GM18499 (cell line): Measurements from ENCODE around the gene OR5H1.

ENCODE experiments used
- ATAC-seq: cut with Tn5 transposase; IDR thresholded peaks from one replicate; pipeline ENCODE4 v1.9.1; 2021; ENCODE audit warnings: moderate number of reproducible peaks; ENCODE audit not compliant: insufficient read depth, unreplicated experiment

Gene OR5H1

DNA sequence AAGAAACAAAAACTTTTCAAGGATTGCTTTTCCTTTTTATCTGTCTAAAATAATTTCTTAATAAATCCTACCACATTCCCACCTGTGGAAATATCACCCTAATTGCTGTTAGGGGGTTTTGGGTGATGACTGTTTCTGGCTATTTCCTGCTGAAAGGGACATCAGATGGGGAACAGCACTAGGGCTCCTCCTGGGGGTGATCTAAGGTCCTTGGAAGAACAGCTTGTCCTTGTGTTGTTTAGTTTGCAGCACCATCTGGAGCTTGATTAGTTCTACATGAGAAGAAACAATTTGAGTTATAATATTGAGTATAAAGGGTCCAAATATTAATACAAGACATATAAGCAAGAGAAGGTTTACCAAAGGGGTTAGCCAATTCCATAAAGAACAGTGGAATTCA lies 54.7 kb downstream of the OR5H1 start:
- no peak for ATAC-seq
